SJCRH30 (cell line): Measurements from ENCODE around the gene PPWD1. TPM values are rescaled to one million over a fixed set of nuclear protein-coding genes. Genes with fewer than 3 reads are reported as not detected.

Source experiments
- total RNA-seq: library from RNA; depleted of rRNA; stranded (reverse); fragments of >200 nt; shearing (Covaris generic); gene quantifications from 2 replicates; pipeline ENCODE4 v1.2.3, GENCODE V29; 2014; rRNA removed

PPWD1 gene
- total RNA-seq, 1 experiment from 2014 or later = 85.0 TPM

Other genes with a start within 250 kb of the PPWD1 start
- 6.0 and 7.2 TPM in 2 replicates for gene ADAMTS6, start 81.4 kb upstream of the PPWD1 start, total RNA-seq
- 85.1 and 118 TPM in 2 replicates for gene CENPK, start 128 bp upstream of the PPWD1 start, total RNA-seq
- 13.8 and 16.4 TPM in 2 replicates for gene TRIM23, start 61.0 kb downstream of the PPWD1 start, total RNA-seq
- 8.9 and 9.3 TPM in 2 replicates for gene SHLD3, start 61.7 kb downstream of the PPWD1 start, total RNA-seq
- 19.1 and 19.9 TPM in 2 replicates for gene TRAPPC13, start 61.7 kb downstream of the PPWD1 start, total RNA-seq
- 15.2 and 15.3 TPM in 2 replicates for gene SGTB, start 158.8 kb downstream of the PPWD1 start, total RNA-seq
- gene NLN, start 158.9 kb downstream of the PPWD1 start, total RNA-seq = 32.0 and 35.0 TPM in 2 replicates